Right renal cortex interstitium (tissue), 3 donors: ENCODE results near the gene POLR2E. TPM values are rescaled to one million over a fixed set of nuclear protein-coding genes. Genes with fewer than 3 reads are reported as not detected.

ENCODE experiments used
- DNase-seq, 3 donors: peaks; one replicate each; pipeline ENCODE4 v3.0.0-alpha.2; 2013; ENCODE audit warnings: low read depth in 3 of 3, low spot score in 2 of 3
- polyA plus RNA-seq, 3 donors: library from polyadenylated mRNA; unstranded; fragments of 120-200 nt; gene quantifications; one replicate each; pipeline ENCODE4 v1.2.1, GENCODE V29; 2013; ENCODE audit not compliant: insufficient read length in 3 of 3

The POLR2E gene
- polyA plus RNA-seq, 3 donors: 128 to 161 (median 143) TPM

DNA sequence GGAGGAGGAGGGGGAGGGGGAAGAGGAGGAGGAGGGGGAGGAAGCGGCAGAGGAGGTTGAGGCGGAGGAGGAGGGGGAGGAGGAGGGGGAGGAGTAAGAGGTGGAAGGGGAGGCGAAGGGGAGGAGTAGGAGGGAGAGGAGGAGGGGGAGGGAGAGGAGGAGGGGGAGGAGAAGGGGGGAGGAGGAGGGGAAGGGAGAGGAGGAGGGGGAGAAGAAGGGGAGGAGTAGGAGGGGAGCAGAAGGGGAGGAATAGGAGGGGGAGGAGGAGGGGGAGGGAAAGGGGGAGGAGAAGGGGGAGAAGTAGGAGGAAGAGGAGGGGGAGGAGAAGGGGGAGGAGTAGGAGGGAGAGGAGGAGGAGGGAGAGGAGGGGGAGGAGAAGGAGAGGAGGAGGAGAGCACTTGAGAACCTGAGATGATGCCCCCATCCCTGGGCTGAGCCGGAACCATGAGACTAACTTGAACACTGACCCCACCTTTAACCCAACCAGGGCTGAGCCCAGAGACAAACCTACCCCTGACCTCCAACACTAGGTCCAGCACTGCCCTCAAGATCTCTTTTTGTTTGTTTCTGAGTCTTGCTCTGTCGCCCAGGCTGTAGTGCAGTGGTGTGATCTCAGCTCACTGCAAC lies 42.7 kb downstream of the POLR2E start:
- DNase-seq: no peak

GRCh38 chr19:1051791-1052190 lies 43.4 kb downstream of the POLR2E start:
- no peak for DNase-seq

- no peak for DNase-seq
Observed at GRCh38 chr19:1050989-1051788, 44.0 kb downstream of the POLR2E start.

DNA sequence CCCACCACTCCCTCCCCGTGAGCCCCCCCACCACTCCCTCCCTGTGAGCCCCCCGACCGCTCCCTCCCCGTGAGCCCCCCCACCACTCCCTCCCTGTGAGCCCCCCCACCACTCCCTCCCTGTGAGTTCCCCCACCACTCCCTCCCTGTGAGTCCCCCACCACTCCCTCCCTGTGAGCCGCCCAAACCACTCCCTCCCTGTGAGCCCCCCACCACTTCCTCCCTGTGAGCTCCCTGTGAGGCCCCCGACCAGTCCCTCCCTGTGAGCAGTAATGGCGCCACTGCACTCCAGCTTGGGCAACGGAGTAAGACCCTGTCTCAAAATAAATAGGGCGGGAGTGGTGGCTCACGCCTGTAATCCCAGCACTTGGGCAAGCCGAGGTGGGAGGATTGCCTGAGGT lies 45.4 kb downstream of the POLR2E start:
- DNase-seq: no peak

DNA sequence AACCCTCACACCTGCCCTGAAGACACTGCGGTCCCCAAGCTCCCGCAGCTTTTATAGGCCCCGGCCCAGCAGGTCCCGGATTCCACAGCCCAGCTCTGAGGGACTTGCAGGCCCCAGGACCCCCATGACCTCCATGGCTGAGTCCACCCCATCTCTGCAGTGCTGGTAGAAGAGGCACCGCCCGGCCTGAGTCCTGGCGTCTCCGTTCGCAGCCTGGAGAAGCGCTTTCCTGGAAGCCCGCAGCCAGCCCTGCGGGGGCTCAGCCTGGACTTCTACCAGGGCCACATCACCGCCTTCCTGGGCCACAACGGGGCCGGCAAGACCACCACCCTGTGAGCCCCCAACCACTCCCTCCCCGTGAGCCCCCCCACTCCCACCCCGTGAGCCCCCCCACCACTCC lies 46.1 kb downstream of the POLR2E start:
- DNase-seq: no peak

DNA sequence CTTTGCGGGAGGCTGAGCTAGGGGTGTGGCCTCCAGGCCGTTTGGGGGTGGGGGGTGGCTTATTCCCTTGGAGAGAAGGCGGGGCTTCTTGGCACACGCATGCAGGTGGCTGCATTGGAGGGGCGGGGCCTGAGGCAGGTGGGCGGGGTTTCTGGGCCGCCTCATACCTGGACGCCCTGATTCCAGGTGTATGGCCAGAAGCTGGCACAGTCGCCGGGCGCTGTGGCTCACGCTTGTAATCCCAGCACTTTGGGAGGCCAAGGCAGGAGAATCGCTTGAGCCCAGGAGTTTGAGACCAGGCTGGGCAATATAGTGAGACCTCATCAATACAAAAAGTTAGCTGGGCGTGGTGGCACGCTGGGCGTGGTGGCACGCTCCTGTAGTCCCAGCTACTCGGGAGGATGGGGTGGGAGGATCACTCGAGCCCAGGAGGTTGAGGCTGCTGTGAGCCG lies 47.5 kb downstream of the POLR2E start:
- DNase-seq: no peak

DNA sequence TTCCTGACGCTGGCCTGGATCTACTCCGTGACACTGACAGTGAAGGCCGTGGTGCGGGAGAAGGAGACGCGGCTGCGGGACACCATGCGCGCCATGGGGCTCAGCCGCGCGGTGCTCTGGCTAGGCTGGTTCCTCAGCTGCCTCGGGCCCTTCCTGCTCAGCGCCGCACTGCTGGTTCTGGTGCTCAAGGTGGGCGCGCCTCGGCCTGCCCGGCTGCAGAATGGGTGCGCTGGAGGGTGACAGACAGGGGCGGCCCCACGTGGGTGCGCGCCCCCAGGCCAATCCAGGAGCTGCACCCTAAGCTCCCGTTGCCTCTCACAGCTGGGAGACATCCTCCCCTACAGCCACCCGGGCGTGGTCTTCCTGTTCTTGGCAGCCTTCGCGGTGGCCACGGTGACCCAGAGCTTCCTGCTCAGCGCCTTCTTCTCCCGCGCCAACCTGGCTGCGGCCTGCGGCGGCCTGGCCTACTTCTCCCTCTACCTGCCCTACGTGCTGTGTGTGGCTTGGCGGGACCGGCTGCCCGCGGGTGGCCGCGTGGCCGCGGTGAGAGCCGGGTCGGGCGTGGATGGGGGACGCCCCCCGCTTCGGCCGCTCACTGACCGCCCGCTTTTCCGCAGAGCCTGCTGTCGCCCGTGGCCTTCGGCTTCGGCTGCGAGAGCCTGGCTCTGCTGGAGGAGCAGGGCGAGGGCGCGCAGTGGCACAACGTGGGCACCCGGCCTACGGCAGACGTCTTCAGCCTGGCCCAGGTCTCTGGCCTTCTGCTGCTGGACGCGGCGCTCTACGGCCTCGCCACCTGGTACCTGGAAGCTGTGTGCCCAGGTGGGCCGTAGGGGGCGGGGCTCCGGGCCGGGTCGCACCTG lies 48.1 kb downstream of the POLR2E start:
- no peak for DNase-seq

DNA sequence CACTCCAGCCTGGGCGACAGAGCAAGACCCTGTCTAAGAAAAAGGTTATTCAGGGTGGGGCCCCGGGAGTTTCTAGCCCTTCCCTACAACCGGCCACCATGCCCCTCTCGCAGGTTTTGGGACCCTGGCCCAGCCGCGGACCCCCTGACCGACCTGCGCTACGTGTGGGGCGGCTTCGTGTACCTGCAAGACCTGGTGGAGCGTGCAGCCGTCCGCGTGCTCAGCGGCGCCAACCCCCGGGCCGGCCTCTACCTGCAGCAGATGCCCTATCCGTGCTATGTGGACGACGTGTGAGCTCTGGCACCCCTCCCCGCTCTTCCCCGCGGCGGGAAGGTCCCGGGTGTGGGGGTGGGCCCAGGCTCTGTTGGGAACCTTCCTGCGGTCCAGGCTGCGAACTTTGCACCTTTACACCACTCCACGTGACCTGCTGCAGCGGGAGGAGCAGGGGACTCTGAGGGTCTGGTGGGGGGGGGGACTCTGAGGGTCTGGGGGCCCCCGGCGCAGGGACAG lies 49.0 kb downstream of the POLR2E start:
- DNase-seq: no peak

- no peak for DNase-seq
Observed at GRCh38 chr19:1045247-1045603, 50.0 kb downstream of the POLR2E start.

DNA sequence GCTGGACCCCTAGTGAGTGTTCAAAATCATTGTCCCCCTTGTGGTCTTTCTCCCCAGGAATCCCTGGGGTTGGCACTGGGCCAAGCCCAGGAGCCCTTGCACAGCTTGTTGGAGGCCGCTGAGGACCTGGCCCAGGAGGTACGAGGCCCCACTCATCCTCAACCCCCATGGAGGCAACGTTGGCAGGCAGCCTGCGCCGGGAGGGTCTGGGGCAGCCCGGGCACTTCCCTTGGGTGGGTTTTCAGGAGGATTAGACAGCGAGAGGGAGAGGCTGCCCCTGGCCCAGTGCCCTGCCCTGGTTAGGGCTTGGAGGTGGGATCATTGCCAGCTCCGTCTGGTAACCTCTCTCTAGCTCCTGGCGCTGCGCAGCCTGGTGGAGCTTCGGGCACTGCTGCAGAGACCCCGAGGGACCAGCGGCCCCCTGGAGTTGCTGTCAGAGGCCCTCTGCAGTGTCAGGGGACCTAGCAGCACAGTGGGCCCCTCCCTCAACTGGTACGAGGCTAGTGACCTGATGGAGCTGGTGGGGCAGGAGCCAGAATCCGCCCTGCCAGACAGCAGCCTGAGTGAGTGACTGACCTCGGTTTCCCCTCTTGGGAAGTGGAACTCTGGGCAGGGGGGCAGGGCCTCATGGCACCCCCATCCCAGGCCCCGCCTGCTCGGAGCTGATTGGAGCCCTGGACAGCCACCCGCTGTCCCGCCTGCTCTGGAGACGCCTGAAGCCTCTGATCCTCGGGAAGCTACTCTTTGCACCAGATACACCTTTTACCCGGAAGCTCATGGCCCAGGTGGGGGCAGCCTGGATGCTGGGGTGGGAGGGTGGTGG lies 52.3 kb downstream of the POLR2E start:
- no peak for DNase-seq

DNA sequence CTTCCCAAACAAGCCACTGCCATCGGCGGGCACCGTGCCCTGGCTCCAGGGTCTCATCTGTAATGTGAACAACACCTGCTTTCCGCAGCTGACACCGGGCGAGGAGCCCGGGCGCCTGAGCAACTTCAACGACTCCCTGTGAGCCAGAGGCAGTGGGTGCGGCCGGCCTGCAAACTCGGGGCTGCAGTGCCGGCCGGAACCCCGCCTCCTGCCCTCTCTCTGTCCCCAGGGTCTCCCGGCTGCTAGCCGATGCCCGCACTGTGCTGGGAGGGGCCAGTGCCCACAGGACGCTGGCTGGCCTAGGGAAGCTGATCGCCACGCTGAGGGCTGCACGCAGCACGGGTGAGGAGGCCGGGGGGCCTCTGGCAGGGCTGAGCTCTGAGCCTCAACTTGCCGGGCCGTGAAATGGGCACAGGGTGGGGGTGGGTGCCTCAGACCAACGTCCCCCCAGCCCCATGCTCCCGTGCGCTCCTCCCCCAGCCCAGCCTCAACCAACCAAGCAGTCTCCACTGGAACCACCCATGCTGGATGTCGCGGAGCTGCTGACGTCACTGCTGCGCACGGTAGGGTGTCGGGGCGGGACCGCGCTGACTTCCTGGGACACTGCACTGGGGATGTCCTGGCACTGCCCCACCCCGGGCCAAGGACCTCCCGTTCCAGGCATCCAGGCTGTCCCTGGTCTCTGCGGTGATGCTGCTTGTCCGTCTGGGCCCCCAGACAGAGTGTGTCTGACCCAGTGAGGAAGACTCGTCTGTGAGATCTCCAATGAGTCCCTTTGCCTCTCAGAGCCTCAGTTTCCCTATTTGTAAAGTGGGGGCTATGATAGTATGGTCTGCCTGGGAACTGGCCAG lies 53.1 kb downstream of the POLR2E start:
- no peak for DNase-seq

DNA sequence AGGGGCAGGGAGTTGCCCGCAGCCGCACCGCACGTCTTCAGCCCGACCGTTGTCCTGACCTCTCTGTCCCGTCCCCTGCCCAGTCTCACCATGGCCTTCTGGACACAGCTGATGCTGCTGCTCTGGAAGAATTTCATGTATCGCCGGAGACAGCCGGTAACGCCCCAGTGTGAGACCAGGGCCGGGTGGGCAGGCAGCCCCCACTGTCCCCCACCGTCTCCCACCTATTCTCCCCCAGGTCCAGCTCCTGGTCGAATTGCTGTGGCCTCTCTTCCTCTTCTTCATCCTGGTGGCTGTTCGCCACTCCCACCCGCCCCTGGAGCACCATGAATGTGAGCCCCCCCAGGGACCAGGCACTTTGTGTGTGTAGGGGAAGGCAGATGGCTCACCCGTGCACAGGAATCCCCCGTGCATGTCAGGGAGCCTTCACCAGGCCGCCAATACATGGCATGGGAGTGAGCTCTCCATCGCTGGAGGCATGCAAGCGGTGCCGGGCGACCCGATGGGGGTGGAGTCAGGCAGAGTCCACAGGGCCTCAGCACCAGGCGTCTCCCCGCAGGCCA lies 53.8 kb downstream of the POLR2E start:
- no peak for DNase-seq

- DNase-seq: peak in 1 of 3 donors; percentile 78
Observed at GRCh38 chr19:1040476-1041271, 54.5 kb downstream of the POLR2E start.

GRCh38 chr19:1039646-1040475 lies 55.3 kb downstream of the POLR2E start, which contains the start of gene ABCA7:
TSS of gene ABCA7 (plus strand) at chr19:1040107. CDS start at chr19:1041362, 1,255 bp downstream.
- DNase-seq: peak; percentile 89 to 91 (median 90)

- DNase-seq: no peak
Observed at GRCh38 chr19:1038978-1039645, 56.1 kb downstream of the POLR2E start.

- no peak for DNase-seq
Observed at GRCh38 chr19:1037621-1038064, 57.5 kb downstream of the POLR2E start.
